Psoas muscle (tissue), 8 donors: ENCODE measurements around the gene VPS37C. TPM values are rescaled to one million over a fixed set of nuclear protein-coding genes. Genes with fewer than 3 reads are reported as not detected.

ENCODE experiments used
- ATAC-seq, 4 donors: fragments of 200-7000 bp; cut with Tn5 transposase; one replicate each; pipeline ENCODE4 v1.9.1; 2020; ENCODE audit warnings: moderate library complexity in 3 of 4, mild to moderate bottlenecking in 2 of 4
- DNase-seq, 2 donors: peaks; one replicate each; pipeline ENCODE4 v3.0.0-alpha.2; 2020
- H3K27ac ChIP-seq: fragments of 200-600 bp; one replicate; pipeline ENCODE4 v1.8.0; 2022
- H3K27me3 ChIP-seq, 3 donors: fragments of 200-600 bp in 1 of 3; one replicate each; pipeline versions ENCODE4 v1.6.1 to v1.8.0; 2013 to 2022; ENCODE audit warnings: low read length in 2 of 3, mild to moderate bottlenecking in 2 of 3, moderate library complexity in 1 of 3; ENCODE audit not compliant: insufficient read depth in 3 of 3
- H3K36me3 ChIP-seq, 2 donors: fragments of 200-600 bp in 1 of 2; one replicate each; pipeline versions ENCODE4 v1.6.1 to v1.8.0; 2013 to 2022; ENCODE audit warnings: low read depth in 1 of 2, mild to moderate bottlenecking in 1 of 2, moderate library complexity in 1 of 2; ENCODE audit not compliant: insufficient read depth in 1 of 2
- H3K4me1 ChIP-seq: fragments of 200-600 bp; one replicate; pipeline ENCODE4 v1.8.0; 2022
- H3K4me3 ChIP-seq: fragments of 200-600 bp; one replicate; pipeline ENCODE4 v1.8.0; 2022; ENCODE audit warnings: mild to moderate bottlenecking
- H3K9me3 ChIP-seq: fragments of 200-600 bp; one replicate; pipeline ENCODE4 v1.8.0; 2022
- WGBS, 3 donors: extraction: QIAGEN DNeasy Blood & Tissue Kit; methylation state at CpG; one replicate each; pipeline versions ENCODE4 v1.1.6 to v1.1.7; 2013; 5-methylcytosine and 5-hydroxymethylcytosine counted together
- intact Hi-C, 2 donors: fragments of 100-400 bp; cut with DNase I; formaldehyde crosslinking; loops; one replicate each; pipeline versions ENCODE4 v1.11.0 to v1.14.2; 2022
- polyA plus RNA-seq, 3 donors: library from polyadenylated mRNA; stranded (reverse); fragments of 200-250 nt; gene quantifications; one replicate each; pipeline ENCODE4 v1.2.3, GENCODE V29; 2013
- total RNA-seq, 4 donors: library from RNA; stranded (reverse); fragmentation: NEBNext Ultra II Directional in 2 of 4; extraction: Animal tissue kit (Norgen Biotek cat#: 25700) in 2 of 4; gene quantifications; one replicate each; pipeline versions ENCODE4 v1.2.1 to v1.2.4, GENCODE V29; 2021 to 2023
- TF ChIP-seq, protein P1 (sequence below): fragments of 200-600 bp; IDR thresholded peaks from one replicate; pipeline ENCODE4 v1.8.0; 2022; ENCODE audit warnings: antibody characterized with exemption
- donor health status: healthy with polysubstance abuse.
- donor health status: DM: no; HTN: no; CAD: no; lungs with moderate emphysema.
- donor health status: Bipolar disorder and iron deficiency.
- donor health status: healthy.
- donor health status: DM: yes; HTN: yes; CAD: no.
- donor health status: DM: no; HTN: no; CAD: no.
- donor health status: DM: no; HTN: no; CAD: no.
- donor health status: DM: yes; HTN: yes; CAD: no.

The VPS37C gene
- total and polyA plus RNA-seq, 7 donors, result 16.9 to 39.8 (median 25.6) TPM

DNA sequence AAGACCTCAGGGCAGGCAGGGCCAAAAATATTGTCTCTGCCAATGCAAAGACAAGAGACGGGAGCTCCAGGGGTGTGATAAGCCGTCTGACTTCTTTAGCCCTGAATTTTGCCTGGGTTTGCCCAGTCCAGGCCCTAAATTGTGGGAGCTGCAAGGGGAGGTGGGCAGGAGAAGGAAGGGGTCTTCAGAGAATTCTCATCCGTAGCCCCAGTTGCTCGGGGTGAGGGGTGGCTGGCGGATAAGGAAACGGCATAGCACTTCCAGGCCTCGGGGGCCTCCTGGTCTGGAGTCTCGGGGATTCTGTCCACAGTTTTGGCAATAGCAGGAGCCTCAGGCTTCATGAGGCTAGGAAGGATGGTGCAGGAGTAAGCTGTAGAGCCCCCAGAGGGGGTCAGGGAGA, 51.6 kb downstream of the VPS37C start:
- no peak for DNase-seq
- no peaks in the 10 kb centered on the region for H3K4me1 ChIP-seq
- no peak overlapping the region for H3K27ac ChIP-seq
- H3K9me3 ChIP-seq, result no peaks in the 10 kb centered on the region
- H3K4me3 ChIP-seq, result no peak overlapping the region
- TF ChIP-seq, protein P1, sequence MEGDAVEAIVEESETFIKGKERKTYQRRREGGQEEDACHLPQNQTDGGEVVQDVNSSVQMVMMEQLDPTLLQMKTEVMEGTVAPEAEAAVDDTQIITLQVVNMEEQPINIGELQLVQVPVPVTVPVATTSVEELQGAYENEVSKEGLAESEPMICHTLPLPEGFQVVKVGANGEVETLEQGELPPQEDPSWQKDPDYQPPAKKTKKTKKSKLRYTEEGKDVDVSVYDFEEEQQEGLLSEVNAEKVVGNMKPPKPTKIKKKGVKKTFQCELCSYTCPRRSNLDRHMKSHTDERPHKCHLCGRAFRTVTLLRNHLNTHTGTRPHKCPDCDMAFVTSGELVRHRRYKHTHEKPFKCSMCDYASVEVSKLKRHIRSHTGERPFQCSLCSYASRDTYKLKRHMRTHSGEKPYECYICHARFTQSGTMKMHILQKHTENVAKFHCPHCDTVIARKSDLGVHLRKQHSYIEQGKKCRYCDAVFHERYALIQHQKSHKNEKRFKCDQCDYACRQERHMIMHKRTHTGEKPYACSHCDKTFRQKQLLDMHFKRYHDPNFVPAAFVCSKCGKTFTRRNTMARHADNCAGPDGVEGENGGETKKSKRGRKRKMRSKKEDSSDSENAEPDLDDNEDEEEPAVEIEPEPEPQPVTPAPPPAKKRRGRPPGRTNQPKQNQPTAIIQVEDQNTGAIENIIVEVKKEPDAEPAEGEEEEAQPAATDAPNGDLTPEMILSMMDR, result no peak
- ATAC-seq, result no peak
- intact Hi-C loops, result no loop called here
- H3K27me3 ChIP-seq, result no peaks in the 10 kb centered on the region
- H3K36me3 ChIP-seq, result no peaks in the 10 kb centered on the region
- WGBS, 3 donors, result 77 to 78% (median 77%) methylated on average over 8 of the region's 8 CpGs

DNA sequence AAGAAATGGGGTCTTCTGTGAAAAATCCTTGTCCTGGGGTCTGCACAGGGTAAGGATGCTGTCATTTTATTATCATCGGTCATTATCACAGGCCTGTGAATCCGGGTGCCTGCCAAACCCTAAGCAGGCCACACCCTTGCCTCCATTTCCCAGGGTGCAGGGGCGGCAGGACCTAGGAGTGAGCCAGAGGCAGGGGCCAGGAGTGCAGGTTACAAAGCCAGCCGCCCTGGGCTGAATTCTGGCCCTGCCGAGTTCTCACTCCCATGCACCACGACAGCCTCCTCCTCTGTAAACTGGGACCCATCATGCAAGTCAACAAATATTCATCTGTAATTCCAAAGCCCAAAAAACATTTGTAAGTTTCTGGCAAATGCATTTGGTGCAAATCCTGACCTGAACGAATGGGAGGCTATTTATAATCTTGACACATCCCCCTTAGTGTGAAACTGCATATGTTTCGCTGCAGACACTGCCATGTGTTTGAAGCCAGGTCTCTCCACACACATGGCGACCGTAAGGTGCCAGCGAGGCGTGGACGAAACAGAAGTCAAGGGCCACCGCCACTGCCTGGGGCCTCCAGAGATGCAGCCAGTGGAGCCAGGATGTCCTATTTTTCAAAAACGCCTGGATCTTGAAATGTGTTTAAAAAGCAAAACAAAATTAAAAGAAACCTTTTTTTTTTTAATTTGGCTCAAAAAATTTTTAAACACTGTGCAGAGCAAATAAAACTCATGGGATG, 52.2 kb downstream of the VPS37C start:
- no peak overlapping the region for H3K27ac ChIP-seq
- no peaks in the 10 kb centered on the region for H3K4me1 ChIP-seq
- no peaks in the 10 kb centered on the region for H3K9me3 ChIP-seq
- no peak overlapping the region for H3K4me3 ChIP-seq
- ATAC-seq (no peak), DNase-seq (no peak)
- 49 to 64% (median 52%) methylated on average over 15 of the region's 15 CpGs for WGBS, 3 donors
- intact Hi-C loops, result no loop called here
- H3K27me3 ChIP-seq, result no peaks in the 10 kb centered on the region
- no peaks in the 10 kb centered on the region for H3K36me3 ChIP-seq
- TF ChIP-seq, protein P1, result no peak

DNA sequence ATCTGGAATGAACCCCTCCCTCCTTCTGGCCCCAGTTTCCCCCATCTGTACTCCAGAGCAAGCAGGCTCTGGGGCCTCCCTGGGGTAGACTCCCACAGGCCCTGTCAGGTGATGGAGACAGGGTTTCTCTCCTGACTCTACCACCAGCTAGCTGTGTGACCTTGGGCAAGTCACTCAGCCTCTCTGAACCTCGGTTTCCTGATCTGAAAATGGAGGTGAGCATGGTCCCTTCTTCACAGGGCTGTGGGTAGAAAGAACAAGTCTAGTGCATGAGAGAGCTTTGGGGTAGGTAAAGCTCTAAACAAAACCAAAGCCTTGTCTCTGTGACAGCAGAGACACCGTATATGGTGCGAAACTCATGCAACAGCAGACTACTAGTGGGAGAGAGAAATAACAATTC, 53.3 kb downstream of the VPS37C start:
- DNase-seq (no peak), ATAC-seq (no peak)
- Histone ChIP-seq H3K4me1 (no peaks in the 10 kb centered on the region), H3K27ac (no peak overlapping the region), H3K27me3 (no peaks in the 10 kb centered on the region), H3K4me3 (no peak overlapping the region), H3K9me3 (no peaks in the 10 kb centered on the region), H3K36me3 (no peaks in the 10 kb centered on the region)
- intact Hi-C loops, result no loop called here
- TF ChIP-seq, protein P1, result no peak
- 91 to 98% (median 97%) methylated on average over 3 of the region's 3 CpGs for WGBS, 3 donors

DNA sequence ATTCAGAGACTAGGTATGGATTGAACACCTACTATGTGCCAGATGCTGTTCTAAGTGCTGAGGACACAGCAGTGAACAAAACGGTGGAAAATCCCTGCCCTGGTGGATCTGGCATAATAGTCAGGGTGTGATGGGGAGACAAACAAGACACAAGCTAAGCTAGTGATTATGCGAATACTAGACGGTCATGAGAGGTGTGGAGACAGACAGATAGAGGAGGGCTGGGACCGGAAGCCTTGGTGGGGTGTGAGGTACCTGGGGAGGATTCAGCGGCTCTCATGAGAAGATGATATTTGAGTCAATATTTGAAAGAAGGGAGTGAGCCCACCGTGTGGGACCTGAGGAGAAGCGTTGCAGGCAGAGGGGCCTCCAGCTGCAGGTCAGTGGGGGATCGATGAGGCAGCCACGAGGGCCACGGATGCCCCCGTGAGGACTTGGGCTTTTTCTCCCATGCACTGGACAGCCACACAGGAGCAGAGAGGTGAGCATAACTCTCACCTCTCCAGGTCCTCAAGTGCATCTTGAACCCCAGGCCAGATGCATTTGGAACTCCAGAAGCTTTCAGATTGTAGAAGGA, 54.2 kb downstream of the VPS37C start:
- intact Hi-C loops, result no loop called here
- Histone ChIP-seq H3K9me3 (no peaks in the 10 kb centered on the region), H3K4me1 (no peaks in the 10 kb centered on the region), H3K27me3 (no peaks in the 10 kb centered on the region), H3K4me3 (no peak overlapping the region), H3K27ac (no peak overlapping the region), H3K36me3 (no peaks in the 10 kb centered on the region)
- ATAC-seq (no peak), DNase-seq (no peak)
- WGBS, 3 donors, result 81 to 89% (median 87%) methylated on average over 11 of the region's 11 CpGs
- TF ChIP-seq, protein P1, result no peak
